SK-N-SH (cell line): ENCODE results near the gene TRIM72. TPM values are rescaled to one million over a fixed set of nuclear protein-coding genes. Genes with fewer than 3 reads are reported as not detected.
"Not testable (repeated sequence)": the region's sequence is repeated elsewhere in the genome, so short reads cannot be mapped to it uniquely, and the experiment has no call there.

Experiments
- CTCF ChIA-PET: fragments of 300-600, 350-600 bp; formaldehyde crosslinking; extraction: SDS; loops from one replicate; lab custom pipeline; 2021; lab: Yijun Ruan, JAX
- POLR2A ChIA-PET: fragments of 350-600 bp; sonication (Branson Sonifier 250); formaldehyde crosslinking; extraction: SDS; loops from one replicate; lab custom pipeline; 2020; ENCODE audit warnings: antibody characterized with exemption, inconsistent platforms; lab: Yijun Ruan, JAX
- DNase-seq: peaks from one replicate; pipeline ENCODE4 v3.0.0; 2012
- H2AFZ ChIP-seq: fragments of 200-600 bp; sonication (generic); 2 replicates; pipeline ENCODE4 v1.8.1; 2016; ENCODE audit warnings: antibody characterized with exemption, mild to moderate bottlenecking, low read depth
- H3F3A ChIP-seq: fragments of 200-600 bp; sonication (generic); replicated peaks from 2 replicates; pipeline ENCODE3; 2016; ENCODE audit warnings: antibody characterized with exemption, mild to moderate bottlenecking; ENCODE audit not compliant: insufficient read depth
- H3K27ac ChIP-seq, 2 experiments: fragments of 200-500 bp in 1 of 2; fragments of 200-600 bp in 1 of 2; sonication (Bioruptor generic) in 1 of 2; sonication (generic), shearing (Covaris generic) in 1 of 2; 2 replicates each; pipeline versions ENCODE4 v1.5.1 to v1.6.1; 2014 to 2016; ENCODE audit warnings: low read depth in 2 of 2, inconsistent platforms in 1 of 2, low read length in 1 of 2, mild to moderate bottlenecking in 1 of 2, mixed read lengths in 1 of 2
- H3K27me3 ChIP-seq: fragments of 200-600 bp; sonication (generic), shearing (Covaris generic); 2 replicates; pipeline ENCODE4 v1.6.1; 2016; ENCODE audit warnings: mixed run types; ENCODE audit not compliant: insufficient read depth
- H3K36me3 ChIP-seq, 2 experiments: fragments of 200-500 bp in 1 of 2; fragments of 200-600 bp in 1 of 2; sonication (Bioruptor generic) in 1 of 2; sonication (generic) in 1 of 2; replicated peaks in 1 of 2; 2 replicates each; pipeline versions ENCODE3 to v1.5.1; 2014 to 2016; ENCODE audit warnings: low read length in 1 of 2, mild to moderate bottlenecking in 1 of 2; ENCODE audit not compliant: insufficient read depth in 2 of 2, control insufficient read depth in 1 of 2
- H3K4me1 ChIP-seq, 2 experiments: fragments of 200-500 bp in 1 of 2; fragments of 200-600 bp in 1 of 2; sonication (Bioruptor generic) in 1 of 2; sonication (generic), shearing (Covaris generic) in 1 of 2; 2 replicates each; pipeline versions ENCODE4 v1.5.1 to v1.6.1; 2014 to 2016; ENCODE audit warnings: low read depth in 1 of 2, low read length in 1 of 2, mixed run types in 1 of 2; ENCODE audit not compliant: insufficient read depth in 2 of 2, control insufficient read depth in 1 of 2
- H3K4me2 ChIP-seq: fragments of 200-600 bp; sonication (generic), shearing (Covaris generic); 2 replicates; pipeline ENCODE4 v1.6.1; 2017; ENCODE audit warnings: mixed run types
- H3K4me3 ChIP-seq, 2 experiments: fragments of 200-500 bp in 1 of 2; fragments of 200-600 bp in 1 of 2; sonication (Bioruptor generic) in 1 of 2; sonication (generic), shearing (Covaris generic) in 1 of 2; 2 replicates each; pipeline versions ENCODE4 v1.5.1 to v1.8.1; 2014 to 2016; ENCODE audit warnings: low read depth in 2 of 2, inconsistent platforms in 1 of 2, low read length in 1 of 2, mild to moderate bottlenecking in 1 of 2, mixed read lengths in 1 of 2, moderate library complexity in 1 of 2
- H3K79me2 ChIP-seq: fragments of 200-600 bp; sonication (generic); 2 replicates; pipeline ENCODE4 v1.8.1; 2017; ENCODE audit warnings: mild to moderate bottlenecking; ENCODE audit not compliant: insufficient read depth
- H3K9ac ChIP-seq: fragments of 200-600 bp; sonication (generic); 2 replicates; pipeline ENCODE4 v1.6.1; 2017; ENCODE audit warnings: mixed run types
- H3K9me2 ChIP-seq: fragments of 200-600 bp; sonication (generic); 2 replicates; pipeline ENCODE4 v1.6.1; 2017; ENCODE audit warnings: mixed run types
- H3K9me3 ChIP-seq: fragments of 200-600 bp; sonication (generic); 2 replicates; pipeline ENCODE4 v1.6.1; 2017; ENCODE audit warnings: mixed run types, mild to moderate bottlenecking, moderate library complexity
- H4K20me1 ChIP-seq: fragments of 200-600 bp; sonication (generic); 2 replicates; pipeline ENCODE4 v1.6.1; 2017; ENCODE audit warnings: mild to moderate bottlenecking, mixed run types; ENCODE audit not compliant: insufficient read depth
- CHD2 ChIP-seq: fragments of 150-350 bp; IDR thresholded peaks from 2 replicates; pipeline ENCODE4 v1.6.1; 2018; ENCODE audit warnings: low read length; ENCODE audit not compliant: partially characterized antibody
- FOSL2 ChIP-seq: IDR thresholded peaks from 2 replicates; pipeline ENCODE4 v1.4.0; 2012; ENCODE audit warnings: low read depth, mild to moderate bottlenecking, moderate library complexity, borderline replicate concordance
- FOXM1 ChIP-seq: IDR thresholded peaks from 2 replicates; pipeline ENCODE4 v1.4.0; 2012; ENCODE audit warnings: low read depth, mild to moderate bottlenecking
- MEF2A ChIP-seq: IDR thresholded peaks from 2 replicates; pipeline ENCODE4 v1.4.0; 2012; ENCODE audit warnings: low read depth, borderline replicate concordance
- NRF1 ChIP-seq: IDR thresholded peaks from 2 replicates; pipeline ENCODE4 v1.6.1; 2012; ENCODE audit warnings: low read depth, mild to moderate bottlenecking, low read length
- RAD21 ChIP-seq: IDR thresholded peaks from 2 replicates; pipeline ENCODE4 v1.6.1; 2012; ENCODE audit warnings: mild to moderate bottlenecking, low read length
- SIN3A ChIP-seq: IDR thresholded peaks from 2 replicates; pipeline ENCODE4 v1.6.1; 2012; ENCODE audit warnings: low read depth, mild to moderate bottlenecking, low read length, moderate library complexity, borderline replicate concordance
- TAF1 ChIP-seq: IDR thresholded peaks from 2 replicates; pipeline ENCODE4 v1.6.1; 2012; ENCODE audit warnings: low read depth, mild to moderate bottlenecking, low read length, moderate library complexity, borderline replicate concordance
- WGBS: methylation state at CpG from one replicate; pipeline ENCODE4 v1.1.6; 2017; ENCODE audit warnings: low lambda C conversion rate; 5-methylcytosine and 5-hydroxymethylcytosine counted together
- polyA plus RNA-seq, 3 experiments: library from polyadenylated mRNA; depleted of rRNA; stranded (reverse); fragments of >200 nt; gene quantifications; 2 replicates each; pipeline ENCODE4 v1.2.3, GENCODE V29; 2012
- small RNA-seq, 7 experiments: library from RNA; depleted of rRNA; stranded (forward); fragments of <200 nt; gene quantifications; one replicate each; pipeline ENCODE3, GENCODE V24; 2012
- TF ChIP-seq, protein P1 (sequence below): IDR thresholded peaks from 2 replicates; pipeline ENCODE4; 2012
- TF ChIP-seq, protein P2 (sequence below): fragments of 150-350 bp; IDR thresholded peaks from 2 replicates; pipeline ENCODE4 v1.6.1; 2016; ENCODE audit warnings: mild to moderate bottlenecking, low read depth, low read length

Gene TRIM72
- polyA plus RNA-seq, 1 of the 3 experiments (the other 2 are of a cell fraction) = under 0.01 TPM

DNA sequence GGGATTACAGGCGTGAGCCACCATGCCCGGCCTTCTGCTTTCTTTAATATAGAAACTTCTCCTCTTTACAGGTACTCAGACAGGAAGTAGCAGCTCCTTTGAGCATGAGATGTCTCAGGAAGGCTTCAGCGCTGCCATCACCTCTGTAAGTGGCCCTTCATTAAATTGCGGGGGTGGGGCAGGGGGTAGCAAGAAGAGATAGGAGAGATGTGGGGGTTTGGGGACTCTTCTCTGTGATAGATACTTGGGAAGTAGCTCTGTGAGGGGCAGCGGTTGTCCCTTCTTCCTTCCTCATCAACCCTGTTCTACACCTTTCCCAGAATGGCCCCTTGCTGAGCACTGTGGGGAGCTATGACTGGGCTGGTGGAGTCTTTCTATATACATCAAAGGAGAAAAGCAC, 62.7 kb downstream of the TRIM72 start:
- Histone ChIP-seq H3F3A (no peaks in the 10 kb centered on the region), H3K4me3 (no peak overlapping the region), H4K20me1 (no peaks in the 10 kb centered on the region), H3K27me3 (peaks cover 36% of the 10 kb centered on the region; the same call in 1 of the 2 replicates), H2AFZ (no peak overlapping the region), H3K9me2 (no peaks in the 10 kb centered on the region), H3K4me2 (no peak overlapping the region), H3K79me2 (no peaks in the 10 kb centered on the region), H3K36me3 (no peaks in the 10 kb centered on the region), H3K9ac (no peak overlapping the region), H3K4me1 (no peaks in the 10 kb centered on the region), H3K27ac (no peak overlapping the region), H3K9me3 (no peaks in the 10 kb centered on the region)
- TF ChIP-seq RAD21 = no peak
- no peak for TF ChIP-seq FOSL2
- no peak for TF ChIP-seq SIN3A
- TF ChIP-seq, protein P1, sequence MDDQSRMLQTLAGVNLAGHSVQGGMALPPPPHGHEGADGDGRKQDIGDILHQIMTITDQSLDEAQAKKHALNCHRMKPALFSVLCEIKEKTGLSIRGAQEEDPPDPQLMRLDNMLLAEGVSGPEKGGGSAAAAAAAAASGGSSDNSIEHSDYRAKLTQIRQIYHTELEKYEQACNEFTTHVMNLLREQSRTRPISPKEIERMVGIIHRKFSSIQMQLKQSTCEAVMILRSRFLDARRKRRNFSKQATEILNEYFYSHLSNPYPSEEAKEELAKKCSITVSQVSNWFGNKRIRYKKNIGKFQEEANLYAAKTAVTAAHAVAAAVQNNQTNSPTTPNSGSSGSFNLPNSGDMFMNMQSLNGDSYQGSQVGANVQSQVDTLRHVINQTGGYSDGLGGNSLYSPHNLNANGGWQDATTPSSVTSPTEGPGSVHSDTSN = no peak
- no peak for TF ChIP-seq NRF1
- no peak for TF ChIP-seq TAF1
- no peak for TF ChIP-seq MEF2A
- no peak for TF ChIP-seq CHD2
- no peak for DNase-seq
- ChIA-PET CTCF (no interaction called here), POLR2A (no interaction called here)
- 11% methylated on average over 5 of the region's 5 CpGs for WGBS

DNA sequence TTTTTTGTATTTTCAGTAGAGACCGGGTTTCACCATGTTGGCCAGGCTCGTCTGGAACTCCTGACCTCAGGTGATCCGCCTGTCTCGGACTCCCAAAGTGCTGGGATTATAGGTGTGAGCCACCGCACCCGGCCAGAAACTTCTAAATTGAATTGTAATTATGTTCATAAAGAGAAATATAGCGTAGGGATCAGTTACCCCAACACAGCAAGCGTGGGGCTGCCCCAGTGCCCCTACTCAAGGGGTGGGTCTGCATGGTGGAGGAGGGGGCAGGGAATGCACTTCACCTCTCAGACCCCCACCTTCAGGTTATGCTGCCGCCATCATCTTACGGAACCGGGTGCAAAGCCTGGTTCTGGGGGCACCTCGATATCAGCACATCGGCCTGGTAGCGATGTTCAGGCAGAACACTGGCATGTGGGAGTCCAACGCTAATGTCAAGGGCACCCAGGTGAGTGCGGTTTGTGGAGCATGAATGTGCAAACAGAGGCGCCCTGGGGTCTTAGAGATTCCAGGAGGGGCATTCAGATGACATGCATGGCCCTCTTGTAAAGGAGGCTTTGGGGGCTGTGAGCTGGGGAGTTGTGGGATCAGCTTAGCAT, 63.8 kb downstream of the TRIM72 start:
- no peak overlapping the region for H3K4me3 ChIP-seq
- H3K79me2 ChIP-seq = no peaks in the 10 kb centered on the region
- DNase-seq = no peak
- no peaks in the 10 kb centered on the region for H3K36me3 ChIP-seq
- H3K9ac ChIP-seq = no peak overlapping the region
- no peaks in the 10 kb centered on the region for H3K9me3 ChIP-seq
- H3K4me1 ChIP-seq = no peaks in the 10 kb centered on the region
- H3F3A ChIP-seq = no peaks in the 10 kb centered on the region
- no peak overlapping the region for H2AFZ ChIP-seq
- ChIA-PET CTCF (no interaction called here), POLR2A (no interaction called here)
- peaks cover 31% of the 10 kb centered on the region; the same call in 1 of the 2 replicates for H3K27me3 ChIP-seq
- no peaks in the 10 kb centered on the region for H3K9me2 ChIP-seq
- 24% methylated on average over 12 of the region's 17 CpGs for WGBS
- no peaks in the 10 kb centered on the region for H4K20me1 ChIP-seq
- no peak overlapping the region for H3K27ac ChIP-seq
- H3K4me2 ChIP-seq = no peak overlapping the region
- TF ChIP-seq, protein P2, sequence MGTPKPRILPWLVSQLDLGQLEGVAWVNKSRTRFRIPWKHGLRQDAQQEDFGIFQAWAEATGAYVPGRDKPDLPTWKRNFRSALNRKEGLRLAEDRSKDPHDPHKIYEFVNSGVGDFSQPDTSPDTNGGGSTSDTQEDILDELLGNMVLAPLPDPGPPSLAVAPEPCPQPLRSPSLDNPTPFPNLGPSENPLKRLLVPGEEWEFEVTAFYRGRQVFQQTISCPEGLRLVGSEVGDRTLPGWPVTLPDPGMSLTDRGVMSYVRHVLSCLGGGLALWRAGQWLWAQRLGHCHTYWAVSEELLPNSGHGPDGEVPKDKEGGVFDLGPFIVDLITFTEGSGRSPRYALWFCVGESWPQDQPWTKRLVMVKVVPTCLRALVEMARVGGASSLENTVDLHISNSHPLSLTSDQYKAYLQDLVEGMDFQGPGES = no peak
- no peak for TF ChIP-seq FOXM1
- TF ChIP-seq CHD2 = no peak

DNA sequence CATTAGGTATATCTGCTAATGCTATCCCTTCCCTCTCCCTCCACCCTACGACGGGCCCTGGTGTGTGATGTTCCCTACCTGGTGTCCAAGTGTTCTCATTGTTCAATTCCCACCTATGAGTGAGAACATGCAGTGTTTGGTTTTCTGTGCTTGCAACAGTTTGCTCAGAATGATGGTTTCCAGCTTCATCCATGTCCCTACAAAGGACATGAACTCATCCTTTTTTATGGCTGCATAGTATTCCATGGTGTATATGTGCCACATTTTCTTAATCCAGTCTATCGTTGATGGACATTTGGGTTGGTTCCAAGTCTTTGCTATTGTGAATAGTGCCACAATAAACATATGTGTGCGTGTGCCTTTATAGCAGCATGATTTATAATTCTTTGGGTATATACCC, 64.9 kb downstream of the TRIM72 start:
- not testable (repeated sequence) for H3K4me3 ChIP-seq

More for the DNA sequence above, 64.9 kb downstream of the TRIM72 start:
- DNase-seq, H3K9ac ChIP-seq, H3K4me2 ChIP-seq, H3F3A ChIP-seq, H4K20me1 ChIP-seq, POLR2A ChIA-PET, CTCF ChIA-PET, H3K9me3 ChIP-seq, H3K27ac ChIP-seq, H2AFZ ChIP-seq, H3K4me1 ChIP-seq, H3K79me2 ChIP-seq, H3K9me2 ChIP-seq, H3K36me3 ChIP-seq: not testable (repeated sequence)
- 17% methylated on average over 4 of the region's 4 CpGs for WGBS
- peaks cover 31% of the 10 kb centered on the region; the same call in 1 of the 2 replicates for H3K27me3 ChIP-seq

Small RNAs within 50 kb of the gene (small RNA-seq; reads per million reads assigned to genes)
- 0 reads per million in 7 experiments for gene AC009088.4
- gene NDUFA3P6 = 0 reads per million in 7 experiments

Other genes starting within 250 kb of the TRIM72 start
- 12.2 and 12.9 TPM in 2 replicates for gene HSD3B7, start 228.9 kb upstream of the TRIM72 start, polyA plus RNA-seq (2012; rRNA removed)
- 21.2 and 23.0 TPM in 2 replicates for gene STX1B, start 203.5 kb upstream of the TRIM72 start, polyA plus RNA-seq (2012; rRNA removed)
- gene STX4, start 180.6 kb upstream of the TRIM72 start, polyA plus RNA-seq (2012; rRNA removed) = 117 TPM in 2 replicates
- gene ZNF668, start 139.9 kb upstream of the TRIM72 start, polyA plus RNA-seq (2012; rRNA removed) = 12.4 and 13.6 TPM in 2 replicates
- gene ZNF646, start 139.7 kb upstream of the TRIM72 start, polyA plus RNA-seq (2012; rRNA removed) = 2.7 and 3.4 TPM in 2 replicates
- 3.1 and 4.9 TPM in 2 replicates for gene PRSS53, start 125.2 kb upstream of the TRIM72 start, polyA plus RNA-seq (2012; rRNA removed)
- 419 and 434 TPM in 2 replicates for gene VKORC1, start 119.3 kb upstream of the TRIM72 start, polyA plus RNA-seq (2012; rRNA removed)
- 57.9 and 73.2 TPM in 2 replicates for gene BCKDK, start 105.7 kb upstream of the TRIM72 start, polyA plus RNA-seq (2012; rRNA removed)
- 51.8 and 52.0 TPM in 2 replicates for gene KAT8, start 96.5 kb upstream of the TRIM72 start, polyA plus RNA-seq (2012; rRNA removed)
- gene PRSS8, start 78.4 kb upstream of the TRIM72 start, polyA plus RNA-seq (2012; rRNA removed) = 0.05 and 0.07 TPM in 2 replicates
- 0.36 and 0.49 TPM in 2 replicates for gene PRSS36, start 64.1 kb upstream of the TRIM72 start, polyA plus RNA-seq (2012; rRNA removed)
- gene FUS, start 34.0 kb upstream of the TRIM72 start, polyA plus RNA-seq (2012; rRNA removed) = 298 and 429 TPM in 2 replicates
- 0.28 and 0.42 TPM in 2 replicates for gene PYCARD, start 11.4 kb upstream of the TRIM72 start, polyA plus RNA-seq (2012; rRNA removed)
- gene PYDC1, start 3.0 kb downstream of the TRIM72 start, polyA plus RNA-seq (2012; rRNA removed) = not detected in 2 replicates
- under 0.01 and 0.02 TPM in 2 replicates for gene ITGAM, start 45.9 kb downstream of the TRIM72 start, polyA plus RNA-seq (2012; rRNA removed)
- gene ITGAX, start 141.1 kb downstream of the TRIM72 start, polyA plus RNA-seq (2012; rRNA removed) = 0.44 and 0.66 TPM in 2 replicates
- not detected in 2 replicates for gene ITGAD, start 179.2 kb downstream of the TRIM72 start, polyA plus RNA-seq (2012; rRNA removed)
- gene COX6A2, start 214.2 kb downstream of the TRIM72 start, polyA plus RNA-seq (2012; rRNA removed) = not detected in 2 replicates
- 0.45 and 0.61 TPM in 2 replicates for gene ZNF843, start 228.7 kb downstream of the TRIM72 start, polyA plus RNA-seq (2012; rRNA removed)
- 7.0 and 8.9 TPM in 2 replicates for gene ARMC5, start 245.4 kb downstream of the TRIM72 start, polyA plus RNA-seq (2012; rRNA removed)